ENCODE measurements around the gene TP53BP2.
"Not testable (repeated sequence)": the region's sequence is repeated elsewhere in the genome, so short reads cannot be mapped to it uniquely, and the experiment has no call there.

TP53BP2 gene

GRCh38 chr1:223856386-223856785 lies 10.6 kb upstream of the TP53BP2 start:
- DNase-seq (ENCODE audit: low read depth, low spot score) = no peak

GRCh38 chr1:223853748-223854147 lies 8.0 kb upstream of the TP53BP2 start:
- no peak for DNase-seq (ENCODE audit: low read depth, low spot score)

DNA sequence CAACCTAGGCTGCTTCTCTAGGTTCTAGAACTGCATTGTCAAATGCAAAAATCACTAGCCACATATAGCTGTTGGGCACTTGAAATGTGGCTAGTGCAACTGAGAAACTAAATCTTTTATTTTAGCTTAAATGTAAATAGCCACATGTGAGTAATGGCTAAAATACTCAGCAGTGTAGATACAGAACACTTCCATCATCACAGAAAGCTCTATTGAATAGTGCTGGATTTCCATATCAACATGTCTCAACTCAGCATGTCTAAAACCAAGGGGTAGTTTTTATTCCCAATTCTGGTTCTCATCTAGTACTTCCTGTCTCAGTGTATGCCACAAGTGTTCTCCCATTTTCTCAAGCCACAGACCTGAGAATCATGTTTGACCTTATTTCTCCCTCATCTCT lies 7.5 kb upstream of the TP53BP2 start:
- no peak for DNase-seq (ENCODE audit: low read depth, low spot score)

DNA sequence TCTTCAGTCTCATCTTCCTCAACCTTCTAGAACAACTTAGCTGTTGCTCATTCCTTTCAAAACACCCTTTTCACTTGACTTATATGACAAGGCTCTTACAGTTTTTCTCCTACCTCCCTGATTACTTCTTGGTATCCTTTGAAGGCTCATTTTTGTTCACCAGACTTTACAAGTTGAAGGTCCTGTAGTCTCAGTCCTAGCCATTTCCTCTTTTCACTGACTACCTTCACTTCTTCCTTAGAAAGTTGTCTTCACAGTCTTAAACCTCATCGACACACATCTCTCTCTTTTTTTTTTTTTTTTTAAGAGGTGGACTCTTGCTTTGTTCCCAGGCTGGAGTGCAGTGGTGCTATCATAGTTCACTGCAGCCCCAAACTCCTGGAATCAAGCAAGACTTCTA lies 6.6 kb upstream of the TP53BP2 start:
- no peak for DNase-seq (ENCODE audit: low read depth, low spot score)

GRCh38 chr1:223849352-223850254 lies 3.9 kb upstream of the TP53BP2 start:
- no peak for DNase-seq (ENCODE audit: low read depth, low spot score)

- DNase-seq (ENCODE audit: low read depth, low spot score) = no peak
Observed at GRCh38 chr1:223848536-223848935, 2.8 kb upstream of the TP53BP2 start.

GRCh38 chr1:223847781-223848345 lies 2.1 kb upstream of the TP53BP2 start:
- DNase-seq (ENCODE audit: low read depth, low spot score) = no peak

- no peak for DNase-seq (ENCODE audit: low read depth, low spot score)
Observed at GRCh38 chr1:223845037-223845809, 524 bp downstream of the TP53BP2 start.

DNA sequence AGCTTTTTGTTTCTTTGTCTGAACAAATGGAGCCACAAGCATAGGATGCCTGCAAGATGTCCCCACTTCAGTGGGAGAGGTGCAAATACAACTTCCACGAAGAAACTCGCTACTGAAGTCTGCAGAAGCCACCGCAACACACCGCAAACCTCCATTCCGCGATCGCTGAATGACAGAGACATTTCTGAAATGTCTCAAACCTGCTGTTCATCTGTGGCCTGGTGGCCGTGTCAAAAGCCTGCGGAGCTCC lies 1.0 kb downstream of the TP53BP2 start:
- no peak for DNase-seq (ENCODE audit: low read depth, low spot score)

GRCh38 chr1:223843934-223844786 lies 1.6 kb downstream of the TP53BP2 start:
- DNase-seq (ENCODE audit: low read depth, low spot score) = no peak

- no peak for DNase-seq (ENCODE audit: low read depth, low spot score)
Observed at GRCh38 chr1:223842784-223843183, 3.0 kb downstream of the TP53BP2 start.

- not testable (repeated sequence) for DNase-seq (ENCODE audit: low read depth, low spot score)
Observed at GRCh38 chr1:223841977-223842623, 3.6 kb downstream of the TP53BP2 start.

DNA sequence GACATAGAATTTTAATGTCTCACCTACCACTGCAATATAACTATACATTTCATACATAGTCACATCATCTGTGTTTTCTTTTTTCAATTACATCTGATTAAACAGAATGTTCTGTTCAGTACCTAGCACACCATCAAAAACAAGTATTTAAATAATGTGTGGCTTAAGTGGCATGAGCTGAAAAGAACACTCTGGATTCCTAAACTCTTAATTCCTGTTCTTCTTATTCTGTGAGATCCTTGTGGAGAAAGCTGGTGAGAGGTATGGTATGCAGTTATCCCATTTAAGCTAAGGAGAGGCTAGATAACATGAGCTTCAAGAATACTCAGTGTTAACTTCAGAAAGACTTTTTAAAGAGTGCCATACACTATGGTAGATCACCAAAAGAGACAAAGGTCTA lies 5.5 kb downstream of the TP53BP2 start:
- DNase-seq (ENCODE audit: low read depth, low spot score) = no peak

DNA sequence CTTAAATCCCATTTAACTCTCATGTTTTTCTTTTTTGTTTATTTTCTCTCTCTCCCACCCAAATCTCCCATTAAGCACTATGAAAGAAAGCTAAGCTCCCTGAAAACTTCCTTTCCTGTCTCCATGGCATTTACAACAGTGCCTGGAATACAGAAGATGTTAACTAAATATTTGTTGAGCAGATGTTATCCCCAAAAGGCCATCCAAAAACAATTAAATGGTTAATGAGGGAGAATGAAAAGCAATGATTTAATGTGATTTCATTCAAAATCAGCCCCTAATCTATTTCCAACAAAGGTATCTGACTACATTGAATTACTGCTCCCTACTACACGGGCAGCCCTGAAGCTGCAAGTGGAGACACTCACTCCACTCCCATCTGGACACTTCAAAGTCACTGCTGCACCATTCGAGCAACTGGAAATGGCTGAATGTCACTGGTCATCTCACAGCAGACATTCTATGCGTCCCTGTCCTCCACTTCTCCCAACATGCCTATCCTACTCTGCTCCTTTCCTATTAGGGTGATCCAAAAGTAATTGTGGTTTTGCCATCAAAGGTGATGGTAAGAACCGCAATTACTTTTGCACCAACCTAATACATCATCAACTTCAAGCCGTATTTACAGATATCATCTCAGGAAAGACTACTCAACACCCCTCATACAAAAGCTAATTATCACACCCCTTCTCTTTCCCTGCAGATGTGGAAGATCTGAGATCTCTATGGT lies 7.5 kb downstream of the TP53BP2 start:
- no peak for DNase-seq (ENCODE audit: low read depth, low spot score)

- no peak for DNase-seq (ENCODE audit: low read depth, low spot score)
Observed at GRCh38 chr1:223837687-223838086, 8.1 kb downstream of the TP53BP2 start.

DNA sequence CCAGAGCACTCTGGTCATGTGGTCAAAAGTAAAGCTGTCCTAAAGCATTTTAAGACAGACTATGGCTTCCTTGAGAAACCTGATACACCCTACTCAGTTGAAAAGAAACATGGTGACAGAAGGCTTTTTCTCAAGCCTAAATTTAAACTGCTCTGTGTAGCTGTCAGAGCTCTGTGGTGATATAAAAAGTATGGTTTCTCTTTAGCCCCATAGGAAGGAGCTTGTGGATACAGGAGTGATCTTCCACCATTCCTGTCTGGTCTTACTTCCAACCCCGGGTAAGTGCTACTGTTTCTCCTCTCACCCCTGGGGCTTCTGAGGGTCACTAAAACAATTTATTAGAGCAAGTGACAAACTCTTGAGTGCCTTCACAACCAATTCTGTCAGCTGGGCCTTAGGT lies 8.5 kb downstream of the TP53BP2 start:
- DNase-seq (ENCODE audit: low read depth, low spot score) = no peak

GRCh38 chr1:223836586-223836985 lies 9.2 kb downstream of the TP53BP2 start:
- DNase-seq (ENCODE audit: low read depth, low spot score) = no peak

- no peak for DNase-seq (ENCODE audit: low read depth, low spot score)
Observed at GRCh38 chr1:223835754-223836153, 10.0 kb downstream of the TP53BP2 start.

DNA sequence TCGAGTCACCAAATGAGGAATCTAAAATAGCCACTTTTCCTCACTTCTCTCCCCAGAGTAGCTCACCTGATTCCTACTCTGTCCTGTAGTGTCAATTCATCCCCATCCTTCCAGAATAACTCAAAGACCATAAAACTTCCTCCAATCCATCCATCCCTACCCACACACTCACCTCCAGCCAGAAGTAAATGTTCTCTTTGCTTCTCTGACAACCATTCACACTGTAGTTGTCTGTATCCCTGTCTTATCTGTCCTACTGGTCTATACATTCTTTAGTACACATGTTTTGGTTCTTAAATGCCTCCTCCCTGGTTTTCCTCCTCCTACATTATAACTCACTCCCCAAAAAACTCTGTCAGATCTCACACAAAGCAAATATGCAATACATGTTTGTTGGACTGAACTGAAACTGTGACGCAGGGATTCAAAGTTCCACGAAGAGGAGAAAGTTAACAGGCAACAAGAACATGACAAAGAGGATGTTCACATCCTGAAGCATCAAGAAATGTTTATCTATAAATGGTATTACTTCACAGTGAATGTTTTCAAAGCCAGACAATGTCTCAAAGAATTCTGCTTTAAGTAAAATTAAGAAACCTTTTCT lies 11.0 kb downstream of the TP53BP2 start:
- no peak for DNase-seq (ENCODE audit: low read depth, low spot score)

DNA sequence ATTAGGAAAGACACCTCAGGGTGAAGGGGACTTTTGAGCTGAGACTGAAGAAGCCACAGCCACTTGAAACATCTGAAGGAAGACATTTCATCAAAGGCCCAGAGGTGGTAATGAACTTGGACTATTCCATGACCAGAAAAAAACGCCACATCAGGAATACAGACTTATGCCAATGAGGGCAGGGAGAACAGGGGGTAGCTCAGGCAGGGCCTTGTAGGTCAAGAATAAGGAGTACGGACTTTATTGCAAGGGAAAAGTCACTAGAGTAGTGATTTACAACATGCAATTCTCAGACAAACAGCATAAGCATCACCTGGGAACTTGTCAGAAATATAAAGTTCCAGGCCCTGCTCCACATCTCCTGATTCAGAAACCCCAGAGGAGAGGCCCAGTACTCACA lies 11.8 kb downstream of the TP53BP2 start:
- no peak for DNase-seq (ENCODE audit: low read depth, low spot score)
